HS-5 (cell line): ENCODE data around the gene SPO11.

Experiments
- DNase-seq: peaks from one replicate; pipeline ENCODE4 v3.0.0-alpha.2; 2012; ENCODE audit warnings: low read depth

Gene SPO11

GRCh38 chr20:57329608-57330221, at the start of gene SPO11:
Gene SPO11, plus strand, starts transcription at chr20:57329803. Its CDS starts 65 bp downstream, at chr20:57329868.
- DNase-seq: no peak

- DNase-seq: no peak
Measured at GRCh38 chr20:57280221-57280620, 49.4 kb upstream of the SPO11 start.

- DNase-seq: no peak
Measured at GRCh38 chr20:57281900-57282299, 47.7 kb upstream of the SPO11 start.

- no peak for DNase-seq
Measured at GRCh38 chr20:57282670-57283361, 46.8 kb upstream of the SPO11 start.

GRCh38 chr20:57283860-57284259, 45.7 kb upstream of the SPO11 start:
- no peak for DNase-seq

GRCh38 chr20:57287007-57287880, 42.4 kb upstream of the SPO11 start:
- DNase-seq: no peak

DNA sequence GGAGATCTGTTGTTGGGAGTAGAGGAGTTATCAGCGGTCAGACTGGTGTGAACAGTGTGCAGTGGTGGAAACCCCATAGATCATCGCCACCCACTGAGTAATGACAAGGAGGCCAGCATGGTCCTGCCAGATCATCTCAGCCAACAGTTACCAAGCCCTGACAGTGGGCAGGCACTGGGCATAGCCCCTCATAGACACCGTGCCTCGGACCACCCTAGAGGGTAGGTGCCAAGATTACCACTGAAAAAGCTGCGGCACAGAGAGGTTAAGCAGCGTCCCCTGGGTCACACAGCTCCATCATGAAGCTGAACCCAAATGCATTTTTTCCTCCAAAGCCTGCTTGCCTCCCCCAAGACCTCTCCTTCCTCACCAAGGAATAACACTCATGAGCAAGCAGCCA, 41.7 kb upstream of the SPO11 start:
- no peak for DNase-seq

DNA sequence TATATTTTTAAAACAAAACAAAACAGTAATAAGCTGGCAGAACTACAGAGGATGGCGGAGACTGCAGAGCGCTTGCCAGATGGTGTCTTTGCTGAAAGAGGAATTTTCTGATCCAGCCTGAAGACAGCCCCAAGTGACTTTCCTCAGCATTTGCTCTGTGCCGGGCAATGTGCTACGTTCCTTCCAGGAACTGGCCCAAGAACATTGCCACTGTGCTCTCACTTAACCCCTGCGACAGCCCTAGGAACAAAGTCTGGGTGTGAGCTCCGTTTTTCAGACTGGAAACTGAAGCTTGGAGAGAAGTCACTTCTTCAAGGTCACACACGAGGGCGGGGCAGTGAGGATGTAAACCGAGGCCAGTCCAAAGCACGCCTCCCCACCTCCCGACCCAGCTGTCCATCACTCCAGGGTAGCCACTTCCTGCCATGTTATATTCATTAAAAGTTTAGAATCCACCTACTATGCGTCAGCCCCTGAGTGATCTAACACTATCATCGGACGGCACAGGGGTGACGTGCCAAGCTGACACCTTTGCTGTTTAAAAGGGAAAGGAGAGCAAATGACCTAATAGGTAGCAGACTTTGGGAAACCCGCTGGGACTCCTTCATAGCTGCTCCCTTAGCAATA, 40.8 kb upstream of the SPO11 start:
- DNase-seq: no peak

- DNase-seq: no peak
Measured at GRCh38 chr20:57289391-57290177, 40.0 kb upstream of the SPO11 start.

DNA sequence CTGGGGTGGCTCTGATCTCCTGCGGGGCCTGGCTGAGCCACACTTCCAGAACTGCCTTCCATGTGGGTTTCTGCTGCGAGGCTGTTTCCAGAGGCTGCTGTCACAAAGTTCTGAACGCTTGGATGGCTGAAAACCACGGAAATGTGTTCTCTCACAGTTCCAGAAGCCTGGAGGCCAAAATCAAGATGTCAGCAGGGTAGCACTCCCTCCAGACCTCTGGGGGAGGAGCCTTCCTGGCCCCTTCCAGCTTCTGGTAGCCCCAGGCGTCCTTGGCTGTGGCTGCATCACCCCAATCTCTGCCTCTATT, 39.5 kb upstream of the SPO11 start:
- no peak for DNase-seq

DNA sequence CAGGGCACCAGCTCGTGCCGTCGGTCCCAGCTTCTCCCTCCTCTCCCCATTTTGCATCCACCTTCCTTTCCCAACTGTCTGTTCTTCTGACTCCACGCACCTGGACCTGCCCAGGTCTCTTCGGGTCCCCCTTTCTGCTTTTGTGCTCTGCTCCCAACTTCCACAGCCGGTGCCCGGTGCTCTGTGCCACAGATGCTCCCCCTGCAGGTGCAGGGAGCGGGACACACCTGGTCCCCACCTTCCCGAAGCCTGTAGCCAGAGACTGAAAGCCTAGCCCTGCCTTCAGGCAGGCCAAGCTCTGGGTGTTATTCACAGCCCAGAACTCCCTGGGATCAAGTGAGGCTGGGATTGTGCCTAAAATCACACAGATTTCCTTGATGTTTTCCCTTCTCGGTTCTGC, 38.6 kb upstream of the SPO11 start:
- DNase-seq: no peak

DNA sequence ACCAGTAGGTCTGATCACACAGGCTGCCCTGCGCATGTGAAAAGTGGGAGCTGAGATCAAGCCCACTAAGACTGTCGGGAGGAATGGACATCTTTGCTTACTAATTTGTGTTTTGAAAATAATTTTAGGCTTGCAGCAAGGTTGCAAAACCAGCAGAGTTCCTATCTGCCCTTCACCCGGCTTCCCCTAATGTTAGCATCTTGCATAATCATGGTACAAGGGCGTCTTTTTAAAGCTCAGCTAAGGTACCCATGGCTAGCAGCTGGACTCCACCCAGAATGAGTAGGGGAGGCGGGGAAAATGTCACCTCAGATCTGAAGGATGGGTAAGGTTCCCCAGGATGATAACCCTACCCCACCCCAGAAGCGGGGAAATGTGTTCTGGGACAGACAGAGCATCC, 37.9 kb upstream of the SPO11 start:
- DNase-seq: no peak

- DNase-seq: no peak
Measured at GRCh38 chr20:57292611-57293010, 37.0 kb upstream of the SPO11 start.

GRCh38 chr20:57293995-57294394, 35.6 kb upstream of the SPO11 start:
- DNase-seq: no peak

DNA sequence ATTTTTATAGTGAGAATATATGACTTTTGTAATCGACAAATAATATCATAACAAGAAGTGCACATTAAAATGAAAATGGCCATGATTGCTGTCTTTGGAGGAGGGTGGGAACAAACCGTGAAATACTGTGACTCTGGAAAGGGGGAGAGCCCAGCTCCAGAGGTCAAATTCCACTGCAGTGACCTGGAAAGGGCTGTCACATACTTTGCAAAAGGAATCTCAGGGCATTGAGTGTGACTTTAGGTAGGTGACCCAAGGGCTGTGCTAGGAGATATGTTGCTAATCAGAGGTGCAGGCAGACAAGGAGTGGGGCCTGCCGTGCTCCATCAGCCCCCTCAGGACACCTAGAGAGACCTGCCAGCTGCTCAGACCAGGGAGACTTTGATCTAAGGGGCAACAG, 35.1 kb upstream of the SPO11 start:
- DNase-seq: no peak

- DNase-seq: no peak
Measured at GRCh38 chr20:57298457-57298856, 31.1 kb upstream of the SPO11 start.

GRCh38 chr20:57301026-57301425, 28.6 kb upstream of the SPO11 start:
- DNase-seq: no peak

DNA sequence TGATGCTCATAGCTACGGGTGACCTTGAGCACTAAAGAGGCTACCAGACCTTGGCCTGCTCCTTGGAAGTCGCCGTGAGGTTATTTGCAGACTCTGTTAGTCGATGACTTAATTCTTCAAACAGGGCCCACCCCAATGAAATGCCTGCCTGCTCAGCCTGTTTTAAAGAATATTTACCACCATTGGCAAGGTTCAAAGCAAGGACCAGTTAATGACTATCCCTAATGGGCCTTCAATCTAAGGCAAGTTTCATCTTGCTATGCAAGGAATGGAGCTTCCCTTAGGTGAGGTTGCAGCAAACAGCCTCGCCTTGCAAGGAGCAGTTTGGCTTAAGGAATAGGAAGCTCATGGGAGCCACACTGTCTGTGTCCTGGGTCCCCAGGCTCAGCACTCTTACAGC, 22.9 kb upstream of the SPO11 start:
- no peak for DNase-seq

GRCh38 chr20:57308451-57309271, 20.9 kb upstream of the SPO11 start:
- no peak for DNase-seq

DNA sequence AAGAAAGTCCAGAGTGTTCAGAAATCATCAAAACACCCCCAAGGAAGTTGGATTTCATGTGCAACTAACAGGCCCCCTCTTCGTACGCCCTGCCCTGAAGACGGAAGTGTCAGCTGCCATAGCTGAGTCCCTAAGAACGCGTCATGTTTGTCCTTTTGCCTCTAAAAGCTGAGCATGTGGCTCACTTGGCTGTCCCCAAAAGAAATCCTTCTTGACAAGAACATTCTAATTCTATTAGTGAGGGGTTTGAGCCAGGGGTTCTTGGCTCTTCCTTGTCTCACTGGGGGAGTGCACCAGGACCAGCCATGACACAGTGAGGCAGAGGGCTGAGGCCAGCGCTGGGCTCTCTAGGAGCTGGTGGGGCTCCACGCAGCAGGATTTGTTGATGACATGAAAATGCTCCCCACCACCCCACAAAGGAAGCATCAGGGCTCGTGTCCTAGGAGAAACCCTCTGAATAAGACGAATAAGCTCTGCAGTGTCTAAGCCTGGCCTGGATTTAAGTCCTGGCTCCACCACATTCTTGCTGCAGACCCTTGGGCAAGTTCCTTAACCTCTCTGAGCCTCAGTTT, 20.0 kb upstream of the SPO11 start:
- DNase-seq: no peak
